ENCODE measurements around the gene RAET1G.
"Not testable (repeated sequence)": the region's sequence is repeated elsewhere in the genome, so short reads cannot be mapped to it uniquely, and the experiment has no call there.

Gene RAET1G

GRCh38 chr6:149922642-149923326 is at the start of gene RAET1G:
RAET1G (minus strand) TSS chr6:149923121; CDS start chr6:149923010, 111 bp downstream.
- peak; percentile 67 to 69 for DNase-seq

DNA sequence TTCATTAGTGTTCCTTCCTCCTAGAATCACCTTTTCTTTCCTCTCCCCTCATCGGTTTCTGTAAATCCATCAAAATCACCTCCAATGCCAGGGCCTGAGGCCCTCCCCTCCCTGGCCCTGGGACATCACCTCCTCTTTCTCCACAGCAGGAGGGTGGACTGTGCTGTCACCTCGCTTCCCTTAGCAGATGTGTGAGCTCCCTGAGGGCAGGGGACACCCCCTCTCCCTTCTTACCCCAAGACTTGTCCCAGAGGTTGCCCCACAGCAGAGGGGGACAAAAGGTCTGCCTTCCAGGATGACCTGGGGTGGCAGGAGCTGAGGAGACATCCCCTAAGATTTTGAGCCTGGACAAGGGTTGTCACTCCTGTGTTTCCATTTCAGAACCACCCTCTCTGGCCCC is 46.7 kb upstream of the RAET1G start:
- no peak for DNase-seq

DNA sequence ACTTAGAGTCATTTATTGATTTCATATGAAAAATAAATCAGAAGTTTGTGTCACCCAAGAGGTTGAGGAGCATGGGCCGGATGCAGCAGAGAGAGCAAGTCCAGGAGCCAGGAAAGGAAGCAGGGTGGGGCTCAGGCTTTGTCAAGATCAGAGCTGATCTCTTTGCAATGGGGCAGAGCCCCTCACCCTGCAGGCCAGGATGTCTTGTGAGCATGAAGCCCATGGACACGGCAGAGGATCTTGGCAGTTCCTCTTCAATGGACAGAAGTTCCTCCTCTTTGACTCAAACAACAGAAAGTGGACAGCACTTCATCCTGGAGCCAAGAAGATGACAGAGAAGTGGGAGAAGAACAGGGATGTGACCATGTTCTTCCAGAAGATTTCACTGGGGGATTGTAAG is 46.0 kb upstream of the RAET1G start:
- not testable (repeated sequence) for DNase-seq

DNA sequence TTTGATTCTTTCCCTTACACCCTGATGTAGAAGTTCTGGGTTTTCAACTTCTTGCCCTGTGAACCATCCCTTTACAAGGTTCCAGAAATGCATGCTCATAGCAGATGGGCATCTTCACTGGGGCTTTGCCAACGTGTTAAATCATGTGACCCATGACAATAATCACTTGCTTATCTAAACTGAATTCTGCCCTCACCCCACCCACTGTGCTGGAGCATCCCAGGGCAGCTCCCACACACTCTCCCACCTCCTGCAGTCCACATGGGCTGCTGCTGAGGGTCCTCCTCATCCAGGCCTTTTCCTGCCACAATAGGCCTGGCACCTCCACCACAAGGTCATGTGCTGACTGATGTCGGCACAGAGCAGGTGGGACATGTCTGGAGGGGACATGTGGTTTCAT is 45.1 kb upstream of the RAET1G start:
- not testable (repeated sequence) for DNase-seq

DNA sequence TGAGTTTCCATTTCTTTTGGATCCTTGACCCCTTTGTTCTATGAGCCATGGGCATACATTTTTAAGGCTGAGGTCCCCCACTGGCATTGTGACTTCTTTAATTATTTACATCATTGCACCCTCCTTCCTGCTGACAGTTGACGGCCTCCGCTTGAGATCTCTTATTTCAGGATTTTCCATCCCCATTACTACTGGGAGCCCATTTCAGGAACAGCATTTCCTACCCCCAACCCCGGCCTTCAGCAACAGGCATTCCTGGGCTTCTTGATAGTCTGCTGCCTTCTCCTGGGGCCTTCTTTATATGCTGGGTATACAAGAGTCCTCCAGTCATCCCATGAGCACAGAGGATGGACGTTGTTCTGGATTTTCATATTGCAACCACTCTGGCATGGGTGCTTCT is 44.7 kb upstream of the RAET1G start:
- no peak for DNase-seq

DNA sequence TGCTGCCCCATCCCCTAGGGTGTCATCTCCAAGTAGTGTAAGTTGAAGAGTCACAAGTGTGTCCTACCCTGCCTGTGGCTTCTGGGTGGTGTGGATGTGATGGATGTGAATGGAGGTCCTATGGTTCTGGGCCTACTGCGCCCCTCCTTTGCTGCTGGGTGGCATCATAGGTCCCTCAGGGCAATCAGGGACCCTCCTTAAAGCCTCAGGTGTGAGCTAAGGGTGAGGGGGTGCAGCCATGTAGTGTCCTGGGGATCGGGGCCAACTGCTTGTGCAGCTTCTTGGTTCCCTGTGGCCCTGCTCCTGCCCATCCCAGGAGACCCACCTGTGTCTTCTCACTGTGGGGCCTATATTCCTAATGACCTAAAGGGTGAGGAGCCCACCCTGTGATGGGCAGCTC is 43.4 kb upstream of the RAET1G start:
- DNase-seq: not testable (repeated sequence)

DNA sequence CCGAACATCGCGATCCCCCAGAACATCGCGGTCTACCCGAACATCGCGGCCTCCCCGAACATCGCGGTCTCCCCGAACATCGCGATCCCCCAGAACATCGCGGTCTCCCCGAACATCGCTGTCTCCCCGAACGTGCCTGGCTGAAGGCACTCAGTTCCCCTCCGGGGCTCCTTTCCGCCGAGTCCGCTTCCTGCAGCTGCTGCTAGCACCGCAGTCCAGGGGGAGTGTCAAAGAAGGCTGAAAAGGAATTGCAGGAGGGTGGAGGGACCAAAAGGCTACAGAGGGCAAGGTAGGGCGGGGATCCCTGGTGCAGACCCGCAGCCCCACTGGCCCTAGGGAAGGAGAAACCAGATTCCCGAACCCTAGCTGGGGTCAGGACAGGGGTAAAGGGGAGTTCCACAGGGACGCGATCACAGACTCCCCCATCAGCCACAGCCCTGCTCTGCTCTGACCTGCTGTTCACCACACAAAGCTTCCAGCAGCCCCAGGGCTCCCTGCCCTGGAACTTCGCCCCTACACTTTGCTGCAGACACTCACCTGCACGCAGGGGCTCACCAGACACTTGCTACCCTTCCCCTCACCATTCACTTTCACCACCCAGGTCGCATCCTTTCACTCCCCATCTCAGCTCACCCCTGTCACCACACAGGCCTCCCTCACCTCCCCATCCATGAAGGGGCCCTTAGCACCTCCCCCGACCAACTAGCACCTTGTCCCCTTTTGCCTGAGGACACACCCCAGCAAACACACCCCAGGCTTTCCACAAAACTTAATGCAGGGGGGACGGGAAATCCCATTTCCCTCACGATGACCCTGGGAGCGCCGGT is 42.5 kb upstream of the RAET1G start:
- no peak for DNase-seq

- no peak for DNase-seq
These were observed 41.6 kb upstream of the RAET1G start for GRCh38 chr6:149964308-149965193.

DNA sequence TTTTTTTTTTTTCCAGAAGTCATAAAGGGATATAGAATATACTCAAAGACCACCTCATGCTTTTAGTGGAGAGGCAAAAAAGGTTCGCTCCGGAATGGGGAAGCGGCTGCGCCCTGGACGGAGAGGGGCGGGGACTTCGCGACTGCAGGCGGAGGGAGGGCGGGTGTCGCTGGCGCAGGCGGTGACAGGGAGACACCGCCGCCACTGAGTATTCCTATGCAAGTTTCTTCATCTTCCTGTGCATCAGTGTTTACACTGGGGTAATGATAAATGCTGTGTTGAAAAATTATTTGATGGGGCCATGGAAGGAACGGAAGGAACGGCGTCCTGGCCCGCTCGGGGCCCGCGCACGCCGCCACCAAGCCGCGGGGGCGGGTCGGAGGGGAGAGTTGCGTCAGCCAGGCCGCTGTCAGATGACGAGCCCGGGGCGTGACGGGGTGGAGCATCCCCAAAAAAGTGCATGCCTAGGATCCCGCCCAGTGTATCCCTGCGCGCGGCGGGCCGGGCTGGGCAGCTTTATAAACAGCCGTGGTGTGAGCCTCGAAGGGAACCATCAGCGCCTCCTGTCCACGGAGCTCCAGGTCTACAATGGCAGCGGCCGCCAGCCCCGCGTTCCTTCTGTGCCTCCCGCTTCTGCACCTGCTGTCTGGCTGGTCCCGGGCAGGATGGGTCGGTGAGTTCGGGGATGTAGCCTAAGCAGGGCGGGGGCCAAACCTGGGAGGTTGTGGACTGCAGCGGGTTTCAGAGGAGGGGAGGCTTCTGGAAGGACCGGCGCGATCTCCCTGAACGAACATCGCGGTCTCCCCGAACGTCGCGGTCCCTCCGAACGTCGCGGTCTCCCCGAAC is 40.8 kb upstream of the RAET1G start, which contains the start of gene ULBP1:
TSS of gene ULBP1 (plus strand) at position 482 of the 846 bp plus-strand sequence. CDS start at position 589, 107 bp downstream.
- peak; percentile 66 to 83 for DNase-seq

DNA sequence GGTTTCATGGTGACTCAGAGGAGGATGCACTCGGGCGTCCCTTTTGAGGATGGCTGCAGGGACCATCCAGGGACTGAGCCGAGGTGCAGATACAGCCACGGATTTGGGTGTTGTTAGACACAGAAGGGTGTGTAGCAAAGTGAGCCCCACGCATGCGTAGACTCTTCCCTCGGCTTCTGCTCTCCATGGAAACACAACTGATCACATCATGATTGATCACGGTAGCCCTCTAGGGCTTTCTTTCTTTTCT is 40.2 kb upstream of the RAET1G start:
- peak in 1 of 2 donors; percentile 40 for DNase-seq

- DNase-seq: no peak
These were observed 39.7 kb upstream of the RAET1G start for GRCh38 chr6:149962461-149963211.

DNA sequence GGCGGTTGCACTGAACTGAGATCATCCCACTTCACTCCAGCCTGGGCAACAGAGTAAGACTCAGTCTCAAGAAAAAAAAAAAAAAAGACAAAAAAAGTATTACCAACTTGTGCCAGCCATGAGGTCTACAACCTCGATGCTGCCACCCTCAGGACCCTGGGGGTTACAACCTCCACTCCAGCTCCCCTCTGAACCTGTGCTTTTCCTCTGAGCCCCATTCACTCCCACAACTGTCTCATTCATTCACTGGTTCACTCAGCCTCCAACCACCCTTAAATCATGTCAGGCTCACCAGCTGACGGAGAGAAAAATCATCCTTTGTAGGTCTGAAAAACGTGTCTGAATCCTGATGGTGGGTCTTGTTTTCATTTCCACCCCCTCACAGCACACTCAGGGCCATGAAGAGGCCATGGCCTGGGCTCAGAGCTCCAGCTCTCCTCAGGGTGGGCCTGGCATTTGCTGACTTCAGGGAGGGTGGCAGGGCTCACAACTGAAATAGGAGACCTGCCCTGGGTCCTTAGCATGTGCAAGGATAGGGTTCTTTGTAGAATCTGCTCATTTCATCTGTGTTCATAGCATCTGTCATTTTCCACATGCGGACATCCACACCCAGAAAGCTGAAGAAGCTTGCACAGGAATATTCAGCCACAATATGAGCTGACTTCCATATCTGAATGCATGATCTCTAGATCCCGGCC is 39.0 kb upstream of the RAET1G start:
- no peak for DNase-seq

GRCh38 chr6:149960488-149960887 is 37.6 kb upstream of the RAET1G start:
- DNase-seq: no peak

DNA sequence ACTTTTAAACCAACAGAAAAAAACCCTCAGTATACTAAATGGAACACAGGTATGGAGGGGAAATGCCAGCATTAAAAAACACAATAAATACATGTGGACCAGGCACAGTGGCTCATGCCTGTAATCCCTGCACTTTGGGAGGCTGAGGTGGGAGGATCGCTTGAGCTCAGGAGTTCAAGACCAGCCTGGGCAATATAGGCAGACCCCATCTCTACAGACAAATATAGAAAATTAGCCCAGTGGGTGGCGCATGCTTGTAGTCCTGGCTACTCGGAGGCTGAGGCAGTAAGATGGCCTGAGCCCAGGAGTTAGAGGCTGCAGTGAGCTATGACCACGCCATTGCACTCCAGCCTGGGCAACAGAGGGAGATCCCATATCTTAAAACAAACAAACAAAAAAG is 36.9 kb upstream of the RAET1G start:
- DNase-seq: not testable (repeated sequence)

GRCh38 chr6:149958124-149958523 is 35.2 kb upstream of the RAET1G start:
- DNase-seq: not testable (repeated sequence)

- not testable (repeated sequence) for DNase-seq
These were observed 32.9 kb upstream of the RAET1G start for GRCh38 chr6:149955654-149956317.

GRCh38 chr6:149954984-149955653 is 32.2 kb upstream of the RAET1G start:
- not testable (repeated sequence) for DNase-seq

DNA sequence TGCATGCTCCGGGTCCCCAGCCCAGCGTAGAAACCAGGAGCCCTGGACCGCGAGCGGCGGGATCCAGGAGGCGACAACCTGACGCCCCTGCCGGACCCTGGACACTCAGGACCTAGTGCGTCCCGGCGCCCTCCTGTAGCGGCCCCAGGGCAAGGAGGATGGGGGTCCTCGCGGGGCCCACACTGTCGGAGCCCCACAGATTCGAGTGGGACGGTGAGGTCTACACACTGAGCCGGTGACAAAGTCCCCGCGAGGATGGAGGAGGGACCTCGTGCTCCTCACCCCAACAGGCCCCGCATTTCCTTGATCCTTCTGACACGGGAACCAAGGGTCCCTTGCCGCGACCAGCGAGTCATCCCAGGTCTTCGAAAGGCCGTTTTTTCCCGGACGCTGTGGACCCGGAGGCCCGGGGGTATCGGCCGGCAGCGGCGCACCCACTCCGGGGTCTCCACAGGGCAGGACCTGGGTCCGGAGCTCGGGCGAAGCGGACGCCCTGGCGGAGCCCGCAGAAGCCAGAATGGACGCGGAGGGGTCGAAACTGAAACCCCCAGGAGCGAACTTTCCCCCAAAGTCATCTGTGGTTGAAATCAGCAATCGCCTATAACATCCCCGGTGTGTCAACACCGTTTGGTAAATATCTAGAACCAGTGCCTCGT is 31.5 kb upstream of the RAET1G start:
- DNase-seq: not testable (repeated sequence)

DNA sequence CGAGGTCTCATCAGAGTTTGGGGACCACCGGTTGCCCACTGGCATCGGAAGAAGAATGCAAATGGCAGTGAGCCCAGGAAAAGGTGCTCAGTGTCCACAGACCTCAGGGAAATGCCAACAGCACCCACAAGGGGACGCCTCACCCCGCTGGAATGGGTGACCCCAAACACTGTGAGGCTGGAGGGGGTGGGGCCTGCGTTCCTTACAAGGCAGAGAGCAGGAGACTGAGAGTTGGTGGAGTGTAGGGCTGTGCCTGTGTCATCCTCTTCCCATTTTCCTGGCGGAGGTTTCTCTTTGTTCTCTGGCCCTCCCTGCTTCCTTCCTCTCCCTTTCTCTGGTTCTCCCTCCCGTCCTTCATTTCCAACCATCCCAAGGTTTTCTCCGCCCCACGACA is 31.0 kb upstream of the RAET1G start:
- DNase-seq: not testable (repeated sequence)
